HepG2 (cell line): ENCODE measurements around the gene VPS11. TPM values are rescaled to one million over a fixed set of nuclear protein-coding genes. Genes with fewer than 3 reads are reported as not detected.
A peak's percentile ranks its signal among the peaks of the same experiment; 100 is the strongest.

Experiments used
- CHD2 ChIP-seq: IDR thresholded peaks from 2 replicates; pipeline ENCODE4 v1.6.1; 2011; ENCODE audit warnings: low read depth, low read length, improper control_type of control experiment
- E2F1 ChIP-seq: sonication (generic); formaldehyde crosslinking; IDR thresholded peaks from 2 replicates; pipeline ENCODE4 v1.5.0; 2020; ENCODE audit warnings: missing genetic modification reagents
- ETV6 ChIP-seq: sonication (generic); formaldehyde crosslinking; conservative IDR thresholded peaks from 2 replicates; pipeline ENCODE4 v1.4.0; 2020; ENCODE audit warnings: missing genetic modification reagents
- MNT ChIP-seq: fragments of 450-650 bp; IDR thresholded peaks from 2 replicates; pipeline ENCODE4 v1.6.1; 2016
- MTF2 ChIP-seq: sonication (generic); formaldehyde crosslinking; IDR thresholded peaks from 2 replicates; pipeline ENCODE4 v1.5.0; 2020; ENCODE audit warnings: missing genetic modification reagents, borderline replicate concordance
- PAXIP1 ChIP-seq: sonication (generic); formaldehyde crosslinking; conservative IDR thresholded peaks from 2 replicates; pipeline ENCODE4 v1.4.0; 2020; ENCODE audit warnings: mild to moderate bottlenecking, missing genetic modification reagents, moderate library complexity
- RAD51 ChIP-seq: fragments of 450-650 bp; IDR thresholded peaks from 2 replicates; pipeline ENCODE4 v1.6.1; 2016; ENCODE audit warnings: borderline replicate concordance
- REST ChIP-seq, 2 experiments: IDR thresholded peaks; 2 replicates each; pipeline ENCODE4 v1.6.1; 2011 to 2012; ENCODE audit warnings: low read length in 2 of 2, borderline replicate concordance in 1 of 2, low read depth in 1 of 2, mild to moderate bottlenecking in 1 of 2, moderate library complexity in 1 of 2
- TFDP1 ChIP-seq: IDR thresholded peaks from 2 replicates; pipeline ENCODE4 v1.6.1; 2016; ENCODE audit warnings: missing compliant biosample characterization, missing genetic modification reagents, borderline replicate concordance
- ZBTB34 ChIP-seq: sonication (generic); formaldehyde crosslinking; IDR thresholded peaks from 2 replicates; pipeline ENCODE4 v1.8.0; 2022; ENCODE audit warnings: mild to moderate bottlenecking, missing genetic modification reagents
- ZNF790 ChIP-seq: sonication (generic); formaldehyde crosslinking; IDR thresholded peaks from 2 replicates; pipeline ENCODE4 v1.8.0; 2022; ENCODE audit warnings: missing genetic modification reagents, mild to moderate bottlenecking, borderline replicate concordance
- ZNF839 ChIP-seq: sonication (generic); formaldehyde crosslinking; IDR thresholded peaks from 2 replicates; pipeline ENCODE4 v1.4.0; 2020; ENCODE audit warnings: missing genetic modification reagents, mild to moderate bottlenecking, borderline replicate concordance
- ZSCAN12 ChIP-seq: sonication (generic); formaldehyde crosslinking; IDR thresholded peaks from 2 replicates; pipeline ENCODE4 v1.9.0; 2021; ENCODE audit warnings: mild to moderate bottlenecking, missing genetic modification reagents
- polyA plus RNA-seq, 8 experiments: library from polyadenylated mRNA; depleted of rRNA in 3 of 8; stranded (reverse) in 7 of 8; unstranded in 1 of 8; fragments of >200 nt; fragmentation: Illumina TruSeq in 4 of 8; extraction: Trizol in 4 of 8; gene quantifications; 2 replicates each; pipeline versions ENCODE4 v1.2.1 to v1.2.3, GENCODE V29; 2011 to 2016; ENCODE audit warnings: low read depth in 4 of 8, missing spikeins in 1 of 8, mixed read lengths in 1 of 8; ENCODE audit not compliant: insufficient read depth in 1 of 8
- total RNA-seq, 5 experiments: library from RNA; depleted of rRNA; stranded (reverse); fragments of >200 nt; fragmentation: Illumina TruSeq; extraction: Trizol; gene quantifications; 2 replicates each; pipeline ENCODE4 v1.2.3, GENCODE V29; 2016; ENCODE audit warnings: low read depth in 1 of 5

The VPS11 gene
- total and polyA plus RNA-seq, 2 of the 13 experiments (the other 11 are each of a cell fraction or from before 2014, with no cell fraction given): 13.7 to 21.6 TPM

GRCh38 chr11:119029340-119030028, 38.1 kb upstream of the VPS11 start (continued):
- peak; percentile 87 for TF ChIP-seq PAXIP1 (CRISPR knock-in tag)
- TF ChIP-seq ZSCAN12: no peak
- no peak for TF ChIP-seq MNT
- no peak for TF ChIP-seq ETV6
- no peak for TF ChIP-seq ZNF790 (CRISPR knock-in tag)
- no peak for TF ChIP-seq REST (IDR thresholded peaks at IDR 0.05; ENCODE audit: borderline replicate concordance in 1 of 2, low read depth in 1 of 2, low read length in 2 of 2)
- TF ChIP-seq ZNF839 (CRISPR knock-in tag): no peak
- peak; percentile 57; the same call in 1 of the 2 replicates for TF ChIP-seq TFDP1 (CRISPR knock-in tag)
- TF ChIP-seq E2F1: no peak
- no peak for TF ChIP-seq MTF2
- no peak for TF ChIP-seq RAD51
- TF ChIP-seq CHD2: no peak
- TF ChIP-seq ZBTB34 (CRISPR knock-in tag): no peak
